GM18502 (cell line): ENCODE results near the gene P4HB.

ENCODE experiments used
- ATAC-seq: cut with Tn5 transposase; IDR thresholded peaks from one replicate; pipeline ENCODE4 v1.9.1; 2021; ENCODE audit warnings: mild to moderate bottlenecking; ENCODE audit not compliant: unreplicated experiment, poor library complexity

Gene P4HB

DNA sequence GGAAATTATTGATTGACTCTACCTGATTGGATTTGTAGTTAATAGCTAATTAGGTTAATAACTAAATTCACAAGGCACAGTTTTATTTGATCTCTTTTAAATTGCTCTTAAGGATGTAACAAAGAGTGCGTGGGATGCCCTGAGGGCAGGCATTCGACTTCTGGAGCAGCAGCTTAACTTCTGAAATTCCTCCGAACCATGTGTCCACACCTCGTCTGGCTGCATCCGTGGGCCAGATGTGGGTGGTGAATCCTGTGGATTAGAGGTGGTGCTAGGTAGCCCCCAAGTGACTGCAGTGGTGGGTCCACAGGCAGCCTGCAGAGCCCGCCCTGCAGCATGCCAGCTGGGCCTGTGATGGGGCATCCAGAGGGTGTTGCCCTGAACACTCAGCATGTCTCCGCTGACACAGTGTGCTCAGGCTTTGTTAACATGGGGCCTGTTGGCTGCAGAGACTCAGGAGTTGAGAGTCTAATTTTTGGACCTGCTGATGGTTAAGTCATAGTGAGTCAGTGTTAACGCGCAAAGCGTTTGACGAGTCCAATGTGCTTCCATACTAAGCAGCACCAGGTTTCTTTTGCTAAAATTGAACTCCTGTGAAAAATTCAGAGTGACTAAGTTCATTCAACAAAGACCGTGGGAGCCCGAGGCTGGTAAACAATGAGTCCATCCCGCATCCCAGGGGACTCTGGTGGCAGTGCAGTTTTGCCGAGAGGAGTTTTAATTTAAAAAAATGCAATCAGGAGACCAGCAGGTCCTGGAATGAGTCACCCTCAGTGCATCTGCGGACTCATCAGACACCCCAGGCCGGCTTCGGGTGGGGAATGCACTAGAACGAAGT lies 37.9 kb upstream of the P4HB start:
- no peak for ATAC-seq

DNA sequence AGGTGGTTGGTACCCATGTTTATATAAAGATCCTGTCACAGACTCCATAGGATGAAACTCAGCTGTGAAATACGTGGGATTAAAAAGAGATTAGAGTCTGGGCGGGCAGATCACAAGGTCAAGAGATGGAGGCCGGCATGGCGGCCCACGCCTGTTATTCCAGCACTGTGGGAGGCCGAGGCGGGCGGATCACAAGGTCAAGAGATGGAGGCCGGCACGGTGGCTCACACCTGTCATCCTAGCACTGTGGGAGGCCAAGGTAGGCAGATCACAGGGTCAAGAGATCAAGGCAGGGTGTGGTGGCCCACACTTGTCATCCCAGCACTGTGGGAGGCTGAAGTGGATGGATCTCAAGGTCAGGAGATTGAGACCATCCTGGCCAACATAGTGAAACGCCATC lies 35.1 kb upstream of the P4HB start:
- no peak for ATAC-seq

DNA sequence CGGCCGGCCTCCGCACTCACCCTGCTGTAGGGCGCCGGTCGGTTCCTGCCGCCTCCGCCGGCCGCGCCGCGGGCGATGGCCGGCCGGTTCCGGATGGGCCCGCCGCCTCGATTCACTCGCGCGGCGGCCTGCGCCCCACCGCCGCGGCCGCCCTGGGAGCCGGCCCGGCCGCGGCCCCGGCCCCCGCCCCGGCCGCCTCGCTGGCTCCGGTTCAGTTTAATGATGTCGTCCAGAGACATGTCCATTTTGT lies 30.9 kb upstream of the P4HB start:
- ATAC-seq: peak; percentile 31

DNA sequence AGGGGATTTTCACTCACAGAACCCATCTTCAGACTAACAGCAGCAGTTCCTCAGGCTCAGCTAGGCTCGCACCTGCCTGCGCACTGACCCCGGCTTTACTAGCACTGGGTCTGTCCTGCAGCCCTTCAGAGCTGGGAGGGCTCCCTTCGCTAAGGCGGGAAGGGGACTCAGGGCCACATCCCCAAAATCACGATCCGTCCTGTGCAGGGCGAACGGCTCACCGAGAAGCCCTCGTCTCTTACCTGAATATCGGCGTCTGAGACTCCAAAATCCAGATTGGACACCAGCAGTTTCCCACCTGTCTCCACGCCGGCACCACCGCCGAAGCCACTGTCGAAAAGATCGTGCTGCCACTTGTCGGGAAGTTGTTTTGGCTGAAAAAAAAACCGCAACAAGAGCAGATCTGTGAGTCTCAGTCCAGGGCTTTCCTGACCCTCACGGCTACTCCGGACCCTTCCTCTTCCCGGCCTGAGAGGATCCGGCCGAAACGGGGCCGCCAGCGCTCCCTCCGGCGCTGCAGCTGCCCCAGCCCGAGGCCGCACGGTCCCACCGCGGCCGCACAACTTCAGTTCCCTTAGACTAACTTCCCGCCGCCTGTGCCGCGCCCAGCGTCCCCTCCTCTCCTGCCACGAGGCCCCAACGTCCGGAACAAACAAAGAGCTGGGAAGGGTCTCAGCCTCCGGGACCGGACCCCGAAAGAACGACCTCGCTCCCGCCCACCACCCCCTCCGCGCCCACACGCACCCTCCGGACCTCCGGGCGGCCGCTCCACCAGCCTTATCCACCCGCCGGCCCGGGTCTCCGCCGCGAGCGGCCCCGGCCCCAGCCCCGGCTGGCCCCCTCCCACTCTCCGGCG lies 30.3 kb upstream of the P4HB start:
- no peak for ATAC-seq

DNA sequence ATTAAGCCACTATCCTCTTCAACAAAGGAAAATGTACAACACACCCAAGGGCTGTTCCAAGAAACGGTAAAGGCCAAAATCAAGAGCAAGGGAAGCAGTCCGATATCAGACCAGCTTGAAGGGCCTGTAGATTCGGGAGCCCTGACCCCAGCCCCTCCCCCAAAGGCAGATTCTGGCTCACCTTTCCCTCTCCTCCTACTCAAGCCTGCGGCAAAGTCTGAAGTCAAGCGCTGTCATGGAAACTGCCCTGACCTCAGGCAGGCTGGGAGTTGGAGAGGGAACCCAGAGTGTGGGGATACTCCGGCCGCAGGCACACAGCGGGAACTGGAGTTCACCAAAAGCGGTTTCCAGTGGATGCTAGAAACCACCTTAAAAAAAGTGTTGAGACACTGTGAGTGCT lies 29.3 kb upstream of the P4HB start:
- ATAC-seq: no peak

DNA sequence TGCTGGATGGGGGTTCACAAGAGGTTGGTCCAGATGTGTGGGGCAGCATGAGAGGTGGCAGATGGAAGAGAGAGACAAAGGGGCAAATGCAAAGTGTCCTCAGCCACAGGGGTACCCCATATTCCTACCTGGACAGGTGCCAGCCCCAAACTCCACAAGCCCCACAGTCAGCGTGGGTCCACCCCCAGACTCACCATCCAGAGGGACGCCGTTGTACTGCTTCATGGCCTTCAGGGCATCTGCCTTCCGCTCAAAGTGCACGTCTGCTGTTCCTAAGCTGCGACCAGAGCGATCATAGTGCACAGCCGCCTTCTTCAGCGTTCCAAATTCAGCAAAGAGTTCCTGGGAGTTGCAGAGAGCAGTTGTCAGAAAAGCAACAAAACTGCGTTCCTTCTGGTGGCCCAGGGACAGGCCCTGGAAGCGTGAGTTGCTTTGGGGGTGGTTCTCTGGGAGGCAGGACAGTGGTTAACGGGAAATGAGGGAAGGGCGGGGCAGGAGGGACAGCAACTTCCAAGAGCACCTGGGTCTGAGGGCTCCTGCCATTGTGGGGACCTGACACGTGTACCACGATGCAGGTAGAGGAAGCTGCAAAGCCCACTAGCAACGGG lies 28.8 kb upstream of the P4HB start:
- no peak for ATAC-seq

DNA sequence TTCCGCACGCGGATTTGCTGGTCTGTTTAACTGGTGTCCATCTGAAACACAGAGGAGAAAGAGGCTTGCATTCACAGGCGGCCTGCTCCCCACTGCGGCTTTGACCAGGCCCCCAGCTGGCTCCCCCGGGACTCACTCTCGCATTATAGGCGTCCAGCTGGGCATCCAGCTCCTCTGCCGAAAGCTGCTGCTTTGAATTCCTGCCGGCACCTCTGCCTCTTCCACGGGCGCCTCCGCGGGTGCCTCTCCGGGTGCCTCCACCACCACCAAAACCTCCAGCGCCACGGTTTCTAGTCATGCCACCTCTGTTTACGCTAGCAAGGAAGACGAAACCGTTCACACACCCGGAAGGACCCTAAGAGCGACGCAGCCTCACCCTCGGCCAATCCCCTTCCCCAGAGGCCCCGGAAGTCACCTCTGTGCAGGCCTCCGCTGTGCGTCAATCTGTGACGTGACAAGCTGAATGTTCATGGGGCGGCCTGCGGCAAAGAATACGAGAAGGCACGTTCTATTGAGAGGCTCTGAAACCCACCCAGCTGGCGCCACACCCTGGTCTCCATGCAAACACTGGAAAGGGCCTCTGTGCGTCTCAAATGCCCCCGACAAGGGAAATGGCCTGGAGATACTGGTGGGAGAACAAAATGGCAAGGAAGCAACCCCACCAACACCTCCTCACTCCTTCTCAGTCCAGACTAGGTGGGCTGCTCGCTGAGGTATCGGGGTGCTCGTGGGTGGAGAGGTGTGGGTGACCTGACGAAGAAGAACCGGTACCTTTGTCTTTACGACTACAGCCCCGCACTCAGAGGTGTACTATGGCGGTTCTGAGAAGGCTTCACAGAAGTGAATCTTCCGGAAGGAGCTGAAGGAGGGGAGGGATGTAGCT lies 28.0 kb upstream of the P4HB start:
- ATAC-seq: no peak

DNA sequence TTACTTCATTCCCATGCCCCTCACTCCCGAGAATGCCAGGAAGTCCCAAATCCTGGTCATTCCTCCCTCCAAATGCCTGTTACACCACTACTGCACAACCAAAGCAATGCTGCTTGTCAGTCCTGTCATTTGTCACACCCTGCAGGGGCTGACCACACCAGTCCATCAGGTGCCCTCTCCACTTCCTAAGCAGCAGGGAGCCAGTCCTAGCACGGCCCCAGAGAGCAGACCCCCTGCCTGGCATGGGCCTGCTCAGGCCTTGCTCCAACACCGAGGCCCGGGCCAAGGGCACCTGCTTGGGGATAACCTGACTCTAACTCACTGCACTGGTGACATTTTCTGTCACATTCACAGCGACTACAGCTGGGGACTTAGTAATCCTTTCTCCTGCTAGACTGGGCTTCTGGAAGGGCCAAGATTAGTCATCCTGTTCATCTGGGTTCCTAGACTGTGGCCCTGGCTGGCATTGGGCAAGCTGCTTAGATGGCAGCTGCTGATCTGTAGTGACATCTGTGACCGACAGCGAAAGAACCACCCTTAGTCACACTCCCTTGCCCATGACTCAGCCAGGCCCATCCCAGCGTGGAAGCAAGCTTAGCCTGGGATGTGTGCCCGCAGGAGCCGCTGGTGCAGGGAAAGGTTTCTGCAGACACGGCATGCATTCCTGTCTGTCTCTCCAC lies 25.7 kb upstream of the P4HB start:
- ATAC-seq: no peak

DNA sequence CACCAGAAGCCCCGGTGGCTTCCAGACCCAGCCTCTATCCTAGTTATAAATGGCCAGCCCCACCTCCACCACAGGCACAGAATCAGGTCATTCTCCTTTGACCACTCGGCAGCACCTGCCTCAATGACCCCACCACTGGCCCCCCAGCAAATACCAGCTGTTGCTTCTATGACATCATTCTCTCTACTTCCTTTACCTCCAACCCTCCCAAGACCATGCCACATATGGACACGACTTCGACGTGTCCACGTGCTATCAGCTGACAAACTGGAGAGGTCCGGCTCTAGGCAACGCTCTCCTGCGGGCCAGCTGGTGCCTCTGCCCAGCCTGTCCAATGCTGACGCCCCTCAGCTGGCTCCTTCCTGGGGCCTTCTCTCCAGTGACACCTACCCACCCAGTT lies 25.1 kb upstream of the P4HB start:
- no peak for ATAC-seq

DNA sequence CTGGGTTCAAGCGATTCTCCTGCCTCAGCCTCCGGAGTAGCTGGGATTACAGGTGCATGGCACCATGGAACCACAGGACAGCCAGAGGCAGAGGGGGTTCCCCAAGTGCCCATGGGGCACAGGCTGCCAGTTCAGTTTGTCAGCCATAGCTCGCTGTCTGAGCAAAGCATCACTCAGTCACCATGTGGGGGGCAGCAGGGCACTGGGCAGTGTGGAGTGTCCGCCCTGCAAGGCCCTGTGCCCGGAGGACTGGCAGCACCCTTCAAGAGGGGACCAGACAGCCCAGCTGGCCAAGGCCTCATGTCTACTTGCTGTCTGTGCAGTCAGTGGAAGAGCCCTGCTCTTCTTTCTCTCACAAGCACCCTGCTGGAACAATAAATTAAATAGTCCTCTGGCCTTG lies 24.6 kb upstream of the P4HB start:
- ATAC-seq: no peak

DNA sequence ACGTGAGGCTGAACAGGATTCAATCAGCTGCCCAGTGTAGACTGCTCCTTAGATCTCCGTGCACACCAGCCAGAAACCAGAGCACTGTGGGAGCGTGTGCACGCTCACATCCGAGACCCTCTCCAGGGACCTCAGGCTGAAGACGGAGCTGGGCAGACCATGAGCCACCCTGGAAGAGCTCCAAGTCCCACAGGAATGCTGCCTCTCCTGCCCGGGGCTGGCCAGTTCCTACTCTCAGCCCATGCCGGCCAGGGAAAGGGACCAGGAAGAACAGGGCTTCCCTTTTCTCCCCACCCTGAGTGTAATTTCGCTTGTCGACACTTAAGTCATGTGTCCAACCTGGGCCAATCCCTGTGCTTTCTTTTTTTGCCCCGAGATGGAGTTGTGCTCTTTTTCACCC lies 24.2 kb upstream of the P4HB start:
- ATAC-seq: no peak

DNA sequence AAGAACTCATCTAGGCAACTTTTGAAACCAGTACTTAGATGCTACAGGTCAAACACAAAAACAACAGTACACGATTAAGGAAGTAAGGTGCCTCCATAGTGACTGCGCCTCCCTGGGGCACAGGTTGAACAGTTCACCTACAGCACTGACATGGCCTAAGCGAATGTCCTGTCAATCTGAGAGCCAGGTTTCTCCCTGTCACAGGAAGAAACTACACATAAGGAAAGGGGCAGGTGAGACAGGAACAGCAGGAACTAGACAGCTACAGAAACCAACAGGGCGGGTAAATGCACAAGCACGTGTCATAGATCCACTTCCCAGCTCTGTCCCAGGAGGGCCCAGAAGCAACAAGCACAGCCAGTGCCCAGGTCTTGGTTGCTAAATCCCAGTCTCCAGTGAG lies 18.8 kb upstream of the P4HB start:
- no peak for ATAC-seq

DNA sequence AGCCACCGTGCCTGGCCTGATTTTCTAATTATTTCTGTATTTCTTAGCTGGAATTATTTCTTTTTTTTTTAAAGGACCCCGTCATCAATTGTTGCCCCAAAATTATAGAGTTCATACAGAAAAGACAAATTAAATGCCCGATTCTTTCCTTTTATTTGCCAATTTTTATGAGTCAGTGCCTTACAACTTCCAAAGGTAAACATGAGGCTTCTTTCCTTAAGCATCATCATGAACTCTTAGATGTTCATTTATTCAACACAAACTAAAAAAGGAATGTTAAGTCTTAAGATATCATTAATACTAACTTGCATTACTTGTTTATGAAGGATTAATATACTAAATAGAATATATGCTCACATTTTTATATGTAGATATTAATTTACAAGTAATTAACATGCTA lies 18.0 kb upstream of the P4HB start:
- ATAC-seq: no peak

DNA sequence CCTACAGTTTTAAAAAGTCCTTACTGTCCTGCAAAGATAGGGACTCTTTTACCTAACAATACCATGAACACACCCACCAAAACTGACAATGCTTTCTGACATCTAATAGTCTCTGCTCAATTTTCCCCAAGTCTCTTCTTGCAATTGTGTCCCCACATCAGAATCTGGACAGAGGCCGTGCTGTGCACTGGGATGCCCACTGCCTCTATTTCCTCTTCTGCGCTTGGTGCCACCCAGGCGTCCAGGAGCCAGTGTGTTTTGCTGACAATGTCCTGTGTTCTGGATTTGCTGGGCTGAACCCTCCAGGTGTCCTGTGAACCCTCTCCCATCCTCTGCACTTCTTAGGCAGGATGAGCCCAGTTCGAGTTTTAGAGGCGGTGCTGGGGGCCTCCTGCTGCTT lies 17.2 kb upstream of the P4HB start:
- no peak for ATAC-seq

DNA sequence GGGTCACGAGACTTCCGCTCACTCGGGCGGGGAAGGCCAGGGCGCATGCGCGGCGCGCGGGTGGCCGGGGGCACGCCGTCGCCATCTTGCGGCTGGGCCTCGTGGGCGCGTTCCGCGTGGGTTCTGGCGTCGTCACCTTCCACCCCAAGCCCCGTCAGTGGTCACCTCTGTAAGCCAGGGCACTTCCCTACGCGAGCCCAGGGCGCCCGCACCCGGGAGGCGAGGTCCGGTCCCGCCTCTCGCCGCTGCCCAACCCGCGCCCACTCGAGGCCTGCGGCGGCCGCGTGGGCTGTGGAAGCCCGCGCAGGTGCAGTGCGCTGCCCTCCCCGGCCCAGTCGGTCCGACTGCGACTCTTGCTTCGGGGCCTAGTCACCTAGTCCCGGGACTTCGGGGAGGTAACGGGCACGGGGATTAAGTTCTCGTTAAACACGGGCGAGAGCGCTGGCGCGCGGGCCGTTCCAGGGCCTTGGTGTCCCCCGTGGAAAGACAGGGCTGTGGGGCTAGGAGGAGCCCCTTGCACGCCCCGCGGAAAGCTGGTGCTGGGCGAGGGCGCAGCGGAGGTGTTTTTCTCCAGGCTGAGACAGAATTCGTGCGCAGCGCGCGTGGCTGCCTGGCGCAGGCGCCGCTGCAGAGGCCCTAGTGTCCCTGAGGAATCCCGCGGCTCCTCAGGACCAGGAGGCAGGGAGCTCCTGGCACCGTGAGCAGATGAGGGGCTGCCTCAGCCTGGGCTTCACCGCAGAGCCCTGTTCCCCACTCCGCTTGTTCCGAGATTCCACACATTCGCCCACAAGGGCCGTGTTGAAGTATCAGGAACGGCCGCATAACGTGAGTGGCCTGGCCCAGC lies 11.3 kb upstream of the P4HB start:
- ATAC-seq: peak; percentile 41

DNA sequence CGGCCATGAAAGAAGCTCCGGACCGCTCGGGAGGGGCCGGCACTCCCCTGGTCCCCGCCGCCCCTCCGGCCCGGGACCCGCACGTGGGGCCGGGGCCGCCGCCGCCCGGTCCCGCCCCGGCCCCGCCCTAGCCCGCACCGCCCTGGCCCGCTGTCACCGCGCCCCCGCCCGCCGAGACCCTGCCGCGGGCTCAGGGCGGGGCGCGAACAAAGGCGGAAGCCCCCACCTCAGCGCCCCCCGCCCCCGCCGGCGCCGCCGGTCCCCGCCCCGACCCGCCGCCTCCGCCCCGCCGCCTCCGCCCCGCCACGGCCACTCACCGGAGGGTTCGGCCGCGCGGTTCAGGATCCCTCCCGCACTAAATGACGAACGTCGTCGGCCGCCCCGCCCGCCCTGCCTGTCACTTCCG lies 10.6 kb upstream of the P4HB start, which contains the start of gene ARHGDIA:
TSS of gene ARHGDIA (minus strand) at position 357 of the 406 bp plus-strand sequence. CDS start 1,407 bp downstream, outside the sequence.
- ATAC-seq: peak; percentile 26

DNA sequence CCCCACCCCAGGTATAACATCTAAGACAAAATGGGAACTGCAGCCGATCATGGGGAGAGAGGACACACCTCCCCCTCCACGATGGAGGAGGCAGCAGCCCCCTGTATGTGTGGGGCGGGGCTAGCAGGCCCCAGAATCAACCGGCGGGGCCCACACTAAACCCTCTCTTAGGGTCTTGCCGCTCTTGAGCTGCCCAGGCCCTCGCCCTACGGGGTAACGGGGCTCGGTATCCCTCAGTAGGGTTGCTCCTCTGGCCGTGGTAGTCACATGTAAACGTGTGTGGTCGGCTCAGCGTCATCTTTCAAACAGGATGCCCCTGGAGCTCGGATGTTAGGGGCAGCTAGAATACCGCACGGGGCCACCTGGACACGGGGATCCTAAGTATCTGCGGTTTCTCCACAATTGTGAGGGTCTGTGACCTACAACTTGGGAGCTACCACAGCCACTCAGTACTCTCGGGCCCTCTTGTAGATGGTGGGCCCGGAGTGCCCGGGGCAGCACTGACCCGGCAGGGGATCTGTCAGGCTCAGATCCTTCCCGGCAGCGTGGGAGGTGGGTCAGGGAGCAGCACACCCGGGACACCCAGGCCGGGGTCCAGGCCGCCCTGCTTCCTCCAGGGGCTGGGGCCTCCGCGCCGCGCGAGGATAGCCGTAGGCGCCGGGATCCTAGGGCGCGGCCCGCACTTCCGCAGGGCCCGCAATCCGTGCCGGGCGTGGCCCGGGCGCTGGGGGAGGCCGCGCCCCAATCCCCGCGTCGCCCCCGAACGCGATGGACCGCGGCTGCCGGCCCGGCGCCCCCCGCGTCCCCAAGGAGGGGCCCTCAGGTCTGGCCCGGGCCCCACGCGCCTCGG lies 10.0 kb upstream of the P4HB start:
- peak; percentile 18 for ATAC-seq
